ENCODE data around the gene AMPD3.

The AMPD3 gene

GRCh38 chr11:10542776-10543175, 87.7 kb downstream of the AMPD3 start:
- no peak for DNase-seq

GRCh38 chr11:10543782-10544181, 88.7 kb downstream of the AMPD3 start:
- DNase-seq, result no peak

- no peak for DNase-seq
Observed at GRCh38 chr11:10544491-10545465, 89.7 kb downstream of the AMPD3 start.

GRCh38 chr11:10550503-10551289, 95.6 kb downstream of the AMPD3 start:
- no peak for DNase-seq

GRCh38 chr11:10551290-10551592, 96.2 kb downstream of the AMPD3 start:
- no peak for DNase-seq

GRCh38 chr11:10551845-10552352, 96.8 kb downstream of the AMPD3 start:
- DNase-seq, result no peak

GRCh38 chr11:10556590-10556989, 101.5 kb downstream of the AMPD3 start:
- no peak for DNase-seq

All from NCI-H1105 treated with DMSO at 0.1 percent for 48 hours (cell line).